Embryonic facial prominence (tissue), 1 donor: ENCODE data around the gene MPZL1.

Experiments
- DNase-seq: peaks from one replicate; pipeline ENCODE4 v3.0.0-alpha.2; 2016; ENCODE audit errors: extremely low spot score

The MPZL1 gene

GRCh38 chr1:167750641-167751040 lies 28.9 kb downstream of the MPZL1 start:
- no peak for DNase-seq

GRCh38 chr1:167751676-167752075 lies 29.9 kb downstream of the MPZL1 start:
- DNase-seq, result no peak

GRCh38 chr1:167752219-167752985 lies 30.6 kb downstream of the MPZL1 start:
- no peak for DNase-seq

GRCh38 chr1:167755654-167756053 lies 33.9 kb downstream of the MPZL1 start:
- DNase-seq, result no peak

DNA sequence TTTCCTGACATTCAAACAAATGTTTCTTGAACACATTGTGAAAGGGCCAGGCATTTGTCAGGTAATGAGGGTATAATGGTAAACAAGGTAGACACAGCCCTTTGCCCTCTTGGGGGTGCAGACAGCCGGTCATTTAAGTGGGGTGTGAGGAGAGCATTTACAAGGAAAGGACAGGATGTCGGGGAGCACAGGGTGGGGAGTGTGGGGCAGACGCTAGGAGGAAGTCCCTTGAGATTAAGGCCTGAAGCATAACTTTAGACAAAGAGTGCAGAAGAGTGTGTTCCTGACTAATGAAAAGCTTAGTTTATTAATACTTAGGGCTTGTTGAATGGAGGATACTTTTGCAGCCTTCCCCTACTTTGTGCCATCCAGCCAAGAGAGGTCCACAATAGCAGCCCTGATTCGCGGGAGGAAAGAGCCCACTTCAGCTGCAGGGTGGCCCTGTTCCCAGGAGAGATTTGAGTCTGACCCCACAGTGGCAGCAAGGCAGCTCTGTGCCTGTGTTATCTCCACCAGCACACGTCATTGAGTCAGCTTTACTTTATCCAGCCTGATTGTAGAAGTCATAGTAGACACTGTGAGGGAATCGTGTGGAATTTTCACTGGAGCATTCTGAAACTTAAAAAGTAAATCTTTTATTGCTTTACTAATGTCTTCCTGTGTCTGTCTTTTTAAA lies 35.1 kb downstream of the MPZL1 start:
- DNase-seq, result no peak

DNA sequence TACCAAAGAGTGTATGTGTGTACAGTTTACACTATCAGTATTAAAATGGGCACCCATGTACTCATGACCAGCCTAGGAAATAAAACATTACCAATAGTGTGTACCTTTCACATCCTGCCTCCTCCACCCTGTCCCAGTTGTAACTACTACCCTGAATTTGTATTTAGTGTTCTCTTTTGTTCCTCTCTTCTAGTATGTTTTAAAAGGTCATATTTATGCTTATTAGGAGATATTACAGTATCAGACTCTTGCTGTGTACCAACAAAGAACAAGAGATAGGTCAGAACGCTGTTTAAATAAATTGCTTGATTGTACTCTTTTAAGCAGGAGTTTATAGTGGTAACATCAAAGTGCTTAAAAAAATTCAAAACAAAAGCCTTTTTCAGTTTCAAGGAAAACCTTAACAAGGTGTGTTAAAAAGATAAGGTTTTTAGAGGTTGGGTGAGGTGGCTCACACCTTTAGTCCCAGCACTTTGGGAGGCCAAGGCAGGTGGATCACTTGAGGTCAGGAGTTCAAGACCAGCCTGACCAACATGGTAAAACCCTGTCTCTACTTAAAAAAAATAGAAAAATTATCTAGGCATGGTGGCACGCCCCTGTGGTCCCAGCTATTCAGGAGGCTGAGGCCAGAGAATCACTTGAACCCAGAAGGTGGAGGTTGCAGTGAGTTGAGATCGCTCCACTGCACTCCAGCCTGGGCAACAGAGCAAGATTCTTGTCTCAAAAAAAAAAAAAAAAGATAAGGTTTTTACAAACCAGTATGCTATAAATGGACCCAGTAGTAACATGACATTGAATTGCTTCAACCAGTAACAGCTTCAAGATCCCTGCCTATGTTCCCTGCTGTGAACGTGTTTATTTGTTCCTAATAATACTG lies 35.9 kb downstream of the MPZL1 start:
- DNase-seq, result no peak

- no peak for DNase-seq
Measured at GRCh38 chr1:167761400-167761799, 39.6 kb downstream of the MPZL1 start.

DNA sequence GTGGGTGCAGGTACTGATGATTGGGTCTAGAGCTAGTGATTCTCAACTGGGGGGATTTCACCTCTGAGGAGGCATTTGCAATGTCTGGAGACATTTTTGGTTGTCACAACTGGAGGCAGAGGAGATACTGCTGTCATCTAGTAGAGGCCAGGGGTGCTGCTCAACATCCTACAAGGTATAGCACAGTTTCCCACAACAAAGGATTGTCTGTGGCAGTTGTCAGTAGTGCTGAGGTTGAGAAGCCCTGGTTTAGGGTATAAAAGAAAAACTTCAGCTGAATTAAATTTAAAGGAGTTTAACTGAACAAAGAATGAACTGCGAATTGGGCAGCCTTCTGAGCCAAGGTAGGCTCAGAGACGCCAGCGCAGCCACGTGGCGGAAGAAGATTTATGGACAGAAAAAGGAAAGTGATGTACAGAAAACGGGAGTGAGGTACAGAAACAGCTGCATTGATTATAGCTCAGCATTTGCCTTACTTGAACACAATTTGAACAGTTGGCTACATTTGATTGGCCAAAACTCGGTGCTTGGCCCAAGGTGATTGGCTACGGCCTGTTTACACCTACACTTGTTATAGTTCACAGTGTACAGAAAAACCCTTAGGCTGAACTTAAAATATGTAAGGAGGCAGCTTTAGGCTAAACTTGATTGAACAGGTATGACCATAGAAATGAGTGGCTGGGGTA lies 40.4 kb downstream of the MPZL1 start:
- DNase-seq, result no peak

- DNase-seq, result no peak
Measured at GRCh38 chr1:167763525-167764220, 41.9 kb downstream of the MPZL1 start.

GRCh38 chr1:167764458-167765330 lies 42.9 kb downstream of the MPZL1 start:
- DNase-seq, result no peak

- DNase-seq, result no peak
Measured at GRCh38 chr1:167765496-167765895, 43.7 kb downstream of the MPZL1 start.

DNA sequence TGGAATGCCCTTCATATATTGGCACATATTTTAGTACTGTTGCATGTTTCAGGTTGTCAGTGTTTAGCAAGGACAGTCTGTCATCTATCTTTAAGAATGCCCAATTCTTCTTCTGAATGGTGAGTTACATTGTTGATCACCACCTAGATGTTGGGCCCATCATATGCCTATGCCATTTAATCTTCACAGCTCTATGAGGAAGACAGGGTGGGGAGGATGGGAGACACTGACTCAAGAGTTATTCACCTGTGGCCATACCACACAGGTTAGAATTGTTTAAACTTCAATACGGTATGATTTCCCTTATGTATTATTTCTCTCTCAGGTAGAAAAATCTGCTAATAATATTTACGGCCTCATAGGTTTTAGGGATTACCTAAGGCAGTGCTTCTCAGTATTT lies 44.8 kb downstream of the MPZL1 start:
- DNase-seq, result no peak

GRCh38 chr1:167767761-167768160 lies 46.0 kb downstream of the MPZL1 start:
- DNase-seq, result no peak

GRCh38 chr1:167770127-167770526 lies 48.3 kb downstream of the MPZL1 start:
- no peak for DNase-seq

GRCh38 chr1:167772436-167772835 lies 50.7 kb downstream of the MPZL1 start:
- no peak for DNase-seq

GRCh38 chr1:167773516-167773915 lies 51.7 kb downstream of the MPZL1 start:
- no peak for DNase-seq

GRCh38 chr1:167774710-167775109 lies 52.9 kb downstream of the MPZL1 start:
- no peak for DNase-seq

GRCh38 chr1:167775178-167775577 lies 53.4 kb downstream of the MPZL1 start:
- no peak for DNase-seq

DNA sequence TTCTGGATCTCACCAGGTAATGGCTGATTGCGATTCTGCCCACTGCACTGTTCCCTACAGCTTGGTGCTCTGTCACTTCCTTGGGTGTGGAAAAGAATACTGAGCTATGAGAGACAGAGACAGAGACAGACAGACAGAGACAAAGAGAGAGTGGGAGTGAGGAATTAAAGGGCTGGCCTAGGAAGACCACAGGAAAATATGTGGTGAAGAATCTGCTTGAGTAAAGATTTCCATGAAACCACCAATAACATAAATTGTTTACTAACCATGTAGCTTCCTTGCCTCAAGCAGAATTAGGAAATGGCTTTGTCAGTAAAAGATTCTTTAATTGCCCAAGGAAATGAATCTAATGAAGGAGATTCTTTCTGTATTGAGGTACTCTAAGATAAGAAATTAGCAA lies 54.4 kb downstream of the MPZL1 start:
- DNase-seq, result no peak

DNA sequence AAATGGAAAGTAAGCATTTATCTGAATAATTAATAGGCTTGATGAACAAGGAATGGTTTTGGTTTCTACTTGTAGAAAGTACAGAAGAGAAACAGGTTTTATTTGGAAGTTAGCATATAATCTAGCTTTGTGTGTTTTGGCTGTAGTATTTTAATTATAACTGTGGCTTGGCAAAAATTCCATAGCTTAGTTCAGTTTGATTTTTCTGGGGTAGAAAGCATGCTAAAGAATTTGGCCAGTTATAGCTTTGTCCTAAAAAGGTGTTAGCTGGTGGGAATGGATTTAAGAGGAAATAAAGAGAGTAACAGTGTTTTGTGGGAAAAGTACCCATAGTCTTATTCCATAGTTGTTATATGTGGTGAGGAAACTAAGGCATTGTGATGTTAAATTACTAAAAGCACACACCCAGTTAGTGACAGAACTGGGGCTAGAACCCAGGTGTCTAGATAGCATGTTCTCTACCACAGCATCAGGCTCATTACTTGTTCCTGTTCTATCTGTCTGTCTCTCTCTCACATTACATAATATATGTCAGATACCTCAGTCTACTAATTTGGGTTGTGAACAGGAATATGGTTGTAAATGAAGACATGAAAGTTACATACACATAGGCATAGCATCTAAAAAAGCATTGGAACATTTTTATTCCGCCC lies 55.0 kb downstream of the MPZL1 start:
- no peak for DNase-seq
